Spleen (tissue), 7 donors: ENCODE results near the gene ARID5A.
A peak's percentile ranks its signal among the peaks of the same experiment; 100 is the strongest.

Source experiments
- CTCF ChIP-seq, 11 experiments: fragments of 200-600 bp in 7 of 11; fragments of 450-650 bp in 4 of 11; sonication (generic) in 4 of 11; IDR thresholded peaks in 8 of 11; conservative IDR thresholded peaks in 3 of 11; 1 replicate in 7 of 11; 2 replicates in 4 of 11; pipeline versions ENCODE4 v1.4.0 to v1.8.0; 2016 to 2021; ENCODE audit warnings: antibody characterized with exemption in 11 of 11, inconsistent platforms in 4 of 11, mild to moderate bottlenecking in 1 of 11
- POLR2A ChIP-seq, 3 donors: fragments of 450-650 bp; IDR thresholded peaks; one replicate each; pipeline ENCODE4 v1.5.1; 2017; ENCODE audit warnings: antibody characterized with exemption in 3 of 3, mild to moderate bottlenecking in 1 of 3
- POLR2AphosphoS5 ChIP-seq, 3 donors: sonication (generic); formaldehyde crosslinking; IDR thresholded peaks; one replicate each; pipeline ENCODE4 v1.5.1; 2017; ENCODE audit warnings: antibody characterized with exemption in 3 of 3
- donor health status: DM: no; HTN: no; CAD: no; lungs with moderate emphysema.
- donor health status: DM: no; HTN: no; CAD: no.
- donor health status: DM: no; HTN: no; CAD: no.

- peak in 2 of 3 donors; percentile 83 to 94 for TF ChIP-seq POLR2A (IDR thresholded peaks at IDR 0.05)
- peak; percentile 32 to 78 (median 59) for TF ChIP-seq CTCF (IDR thresholded peaks at IDR 0.05 in 8 of 11, conservative IDR thresholded peaks at IDR 0.05 in 3 of 11)
- peak; percentile 90 to 92 (median 91) for TF ChIP-seq POLR2AphosphoS5 (IDR thresholded peaks at IDR 0.05)
Observed at GRCh38 chr2:96536445-96537065, at the start of gene ARID5A.
